ENCODE data around the gene ELOB.
A peak's percentile ranks its signal among the peaks of the same experiment; 100 is the strongest.

ELOB gene

DNA sequence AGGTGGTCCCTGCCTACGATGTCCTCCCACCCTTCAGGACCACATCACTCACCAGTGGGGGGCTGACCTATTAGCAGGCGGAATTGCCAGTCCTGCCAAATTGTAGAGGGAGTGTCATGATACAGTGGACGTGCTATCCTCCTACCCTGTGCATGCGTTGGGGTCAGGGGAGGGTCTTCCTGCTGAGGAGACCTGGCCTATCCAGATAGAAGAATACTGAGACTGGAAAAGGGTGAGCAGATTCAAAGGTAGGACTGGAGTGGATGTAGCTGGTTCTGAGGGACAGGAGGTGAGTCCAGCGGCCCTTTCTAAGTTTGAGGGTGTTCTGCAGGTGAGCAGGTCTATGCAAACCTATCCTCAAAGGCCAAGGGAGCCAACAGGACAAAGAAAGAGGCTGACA is 29.2 kb upstream of the ELOB start:
- Histone ChIP-seq H3K9me3 (ENCODE audit: insufficient read depth, low read depth, low read length) (peaks cover 26% of the 10 kb centered on the region), H3K79me2 (ENCODE audit: control insufficient read depth, insufficient read depth, low read length, poor library complexity) (no peaks in the 10 kb centered on the region), H2BK12ac (ENCODE audit: low read length) (no peak overlapping the region), H2AFZ (ENCODE audit: insufficient read depth, low read length, poor library complexity) (no peak overlapping the region), H3K14ac (ENCODE audit: low read length) (no peak overlapping the region), H3K4ac (ENCODE audit: low read depth, low read length) (no peak overlapping the region), H3K79me1 (ENCODE audit: low read length) (no peaks in the 10 kb centered on the region), H2BK5ac (ENCODE audit: low read depth, low read length, poor library complexity) (no peak overlapping the region), H3K4me2 (ENCODE audit: low read length) (no peak overlapping the region), H3K27ac (ENCODE audit: low read depth, low read length) (no peak overlapping the region), H3K4me3 (ENCODE audit: low read depth, low read length) (no peak overlapping the region), H3K18ac (ENCODE audit: low read length) (no peak overlapping the region), H3K27me3 (ENCODE audit: insufficient read depth, low read length) (no peaks in the 10 kb centered on the region), H3K36me3 (ENCODE audit: control insufficient read depth in 1 of 2, insufficient read depth in 2 of 2, low read length in 2 of 2) (no peaks in the 10 kb centered on the region), H3K4me1 (ENCODE audit: control insufficient read depth in 1 of 2, insufficient read depth in 2 of 2, low read length in 2 of 2) (no peaks in the 10 kb centered on the region), H3K23ac (ENCODE audit: low read length) (no peak overlapping the region), H2AK5ac (ENCODE audit: low read length) (no peak overlapping the region), H4K91ac (ENCODE audit: low read depth, low read length) (no peak overlapping the region), H2BK120ac (ENCODE audit: insufficient read depth, low read length, poor library complexity) (no peak overlapping the region), H4K8ac (ENCODE audit: low read depth, low read length) (no peak overlapping the region), H3K9ac (ENCODE audit: low read length) (no peak overlapping the region), H4K12ac (ENCODE audit: low read depth, low read length) (no peak overlapping the region)
- no CpG with 5 or more reads among the region's 5 CpGs for WGBS (ENCODE audit: extremely low coverage, insufficient coverage, insufficient read length)
- no peak for DNase-seq

- Histone ChIP-seq H4K8ac (ENCODE audit: low read depth, low read length) (no peak overlapping the region), H3K27me3 (ENCODE audit: insufficient read depth, low read length) (no peaks in the 10 kb centered on the region), H3K4me3 (ENCODE audit: low read depth, low read length) (peak overlapping the region; percentile 47), H4K12ac (ENCODE audit: low read depth, low read length) (no peak overlapping the region), H3K9me3 (ENCODE audit: insufficient read depth, low read depth, low read length) (peaks cover 26% of the 10 kb centered on the region), H2AK5ac (ENCODE audit: low read length) (no peak overlapping the region), H3K79me2 (ENCODE audit: control insufficient read depth, insufficient read depth, low read length, poor library complexity) (no peaks in the 10 kb centered on the region), H3K27ac (ENCODE audit: low read depth, low read length) (no peak overlapping the region), H2BK5ac (ENCODE audit: low read depth, low read length, poor library complexity) (no peak overlapping the region), H3K18ac (ENCODE audit: low read length) (no peak overlapping the region), H3K4ac (ENCODE audit: low read depth, low read length) (no peak overlapping the region), H3K79me1 (ENCODE audit: low read length) (no peaks in the 10 kb centered on the region), H2BK120ac (ENCODE audit: insufficient read depth, low read length, poor library complexity) (no peak overlapping the region), H3K14ac (ENCODE audit: low read length) (no peak overlapping the region), H3K4me1 (ENCODE audit: control insufficient read depth in 1 of 2, insufficient read depth in 2 of 2, low read length in 2 of 2) (no peaks in the 10 kb centered on the region), H3K36me3 (ENCODE audit: control insufficient read depth in 1 of 2, insufficient read depth in 2 of 2, low read length in 2 of 2) (no peaks in the 10 kb centered on the region), H2AFZ (ENCODE audit: insufficient read depth, low read length, poor library complexity) (no peak overlapping the region), H3K9ac (ENCODE audit: low read length) (no peak overlapping the region), H3K23ac (ENCODE audit: low read length) (no peak overlapping the region), H2BK12ac (ENCODE audit: low read length) (no peak overlapping the region), H4K91ac (ENCODE audit: low read depth, low read length) (no peak overlapping the region), H3K4me2 (ENCODE audit: low read length) (no peak overlapping the region)
- WGBS (ENCODE audit: extremely low coverage, insufficient coverage, insufficient read length), result no CpG with 5 or more reads among the region's 4 CpGs
- DNase-seq, result no peak
Measured at GRCh38 chr16:2804728-2805127, 27.6 kb upstream of the ELOB start.

DNA sequence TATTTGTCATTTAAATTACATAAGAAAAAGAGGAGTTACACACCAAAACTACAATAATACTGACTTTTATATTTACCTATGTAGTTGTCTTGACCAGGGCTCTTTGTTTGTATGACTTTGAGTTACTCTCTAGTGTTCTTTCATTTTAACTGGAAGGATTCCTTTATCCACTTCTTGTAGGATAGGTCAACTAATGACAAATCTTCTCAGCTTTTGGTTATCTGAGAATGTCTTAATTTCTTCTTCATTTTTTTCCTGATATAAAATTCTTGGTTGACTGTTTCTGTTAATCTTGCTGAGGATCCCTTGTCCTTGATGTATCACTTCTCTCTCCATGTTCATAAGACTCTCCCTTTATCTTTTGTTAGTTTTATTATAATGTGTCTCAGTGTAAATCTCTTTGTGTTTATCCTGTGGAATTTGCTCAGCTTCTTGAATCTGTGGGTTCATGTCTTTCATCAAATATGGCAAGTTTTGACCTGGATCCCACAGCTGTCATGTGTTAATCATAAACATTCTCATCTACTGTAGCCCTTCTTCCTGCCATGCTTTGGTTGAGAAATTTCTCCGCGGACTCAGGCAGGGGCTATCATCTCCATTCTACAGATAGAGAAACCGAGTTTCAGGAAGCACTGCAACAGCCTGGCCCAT is 26.6 kb upstream of the ELOB start:
- Histone ChIP-seq H3K23ac (ENCODE audit: low read length) (no peak overlapping the region), H3K79me1 (ENCODE audit: low read length) (no peaks in the 10 kb centered on the region), H3K79me2 (ENCODE audit: control insufficient read depth, insufficient read depth, low read length, poor library complexity) (no peaks in the 10 kb centered on the region), H2BK120ac (ENCODE audit: insufficient read depth, low read length, poor library complexity) (no peak overlapping the region), H2BK5ac (ENCODE audit: low read depth, low read length, poor library complexity) (no peak overlapping the region), H2AK5ac (ENCODE audit: low read length) (no peak overlapping the region), H3K4me1 (ENCODE audit: control insufficient read depth in 1 of 2, insufficient read depth in 2 of 2, low read length in 2 of 2) (peaks cover 0 to 1% of the 10 kb centered on the region in 2 experiments), H4K91ac (ENCODE audit: low read depth, low read length) (no peak overlapping the region), H3K9ac (ENCODE audit: low read length) (no peak overlapping the region), H3K27ac (ENCODE audit: low read depth, low read length) (no peak overlapping the region), H2BK12ac (ENCODE audit: low read length) (no peak overlapping the region), H3K4me2 (ENCODE audit: low read length) (no peak overlapping the region), H3K27me3 (ENCODE audit: insufficient read depth, low read length) (no peaks in the 10 kb centered on the region), H3K18ac (ENCODE audit: low read length) (no peak overlapping the region), H2AFZ (ENCODE audit: insufficient read depth, low read length, poor library complexity) (no peak overlapping the region), H3K14ac (ENCODE audit: low read length) (no peak overlapping the region), H3K9me3 (ENCODE audit: insufficient read depth, low read depth, low read length) (peaks cover 26% of the 10 kb centered on the region), H3K36me3 (ENCODE audit: control insufficient read depth in 1 of 2, insufficient read depth in 2 of 2, low read length in 2 of 2) (no peaks in the 10 kb centered on the region), H4K8ac (ENCODE audit: low read depth, low read length) (no peak overlapping the region), H3K4ac (ENCODE audit: low read depth, low read length) (no peak overlapping the region), H4K12ac (ENCODE audit: low read depth, low read length) (no peak overlapping the region), H3K4me3 (ENCODE audit: low read depth, low read length) (no peak overlapping the region)
- DNase-seq, result no peak
- no CpG with 5 or more reads among the region's 3 CpGs for WGBS (ENCODE audit: extremely low coverage, insufficient coverage, insufficient read length)

DNA sequence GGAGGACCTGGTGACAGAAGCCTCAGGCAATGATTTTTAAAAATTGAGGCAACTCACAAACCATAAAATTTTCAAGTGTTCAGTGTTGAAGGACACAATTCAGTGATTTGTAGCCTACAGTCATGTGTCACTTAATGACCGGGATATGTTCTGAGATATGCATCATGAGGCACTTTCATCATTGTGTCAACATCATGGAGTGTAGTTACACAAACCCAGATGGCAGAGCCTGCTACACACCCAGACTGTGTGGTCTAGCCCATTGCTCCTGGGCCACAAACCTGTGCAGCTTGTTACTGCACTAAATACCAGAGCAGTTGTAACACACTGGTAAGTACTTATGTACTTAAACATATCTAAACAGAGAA is 22.8 kb upstream of the ELOB start:
- Histone ChIP-seq H2BK12ac (ENCODE audit: low read length) (no peak overlapping the region), H3K36me3 (ENCODE audit: control insufficient read depth in 1 of 2, insufficient read depth in 2 of 2, low read length in 2 of 2) (no peaks in the 10 kb centered on the region), H4K12ac (ENCODE audit: low read depth, low read length) (no peak overlapping the region), H3K27ac (ENCODE audit: low read depth, low read length) (no peak overlapping the region), H4K8ac (ENCODE audit: low read depth, low read length) (no peak overlapping the region), H4K91ac (ENCODE audit: low read depth, low read length) (no peak overlapping the region), H2BK5ac (ENCODE audit: low read depth, low read length, poor library complexity) (no peak overlapping the region), H3K23ac (ENCODE audit: low read length) (no peak overlapping the region), H3K79me2 (ENCODE audit: control insufficient read depth, insufficient read depth, low read length, poor library complexity) (no peaks in the 10 kb centered on the region), H2BK120ac (ENCODE audit: insufficient read depth, low read length, poor library complexity) (no peak overlapping the region), H3K14ac (ENCODE audit: low read length) (no peak overlapping the region), H3K9me3 (ENCODE audit: insufficient read depth, low read depth, low read length) (peaks cover 9% of the 10 kb centered on the region), H3K9ac (ENCODE audit: low read length) (no peak overlapping the region), H2AK5ac (ENCODE audit: low read length) (no peak overlapping the region), H3K27me3 (ENCODE audit: insufficient read depth, low read length) (no peaks in the 10 kb centered on the region), H3K4me1 (ENCODE audit: control insufficient read depth in 1 of 2, insufficient read depth in 2 of 2, low read length in 2 of 2) (peaks cover 0 to 1% of the 10 kb centered on the region in 2 experiments), H3K4ac (ENCODE audit: low read depth, low read length) (no peak overlapping the region), H3K4me3 (ENCODE audit: low read depth, low read length) (no peak overlapping the region), H3K18ac (ENCODE audit: low read length) (no peak overlapping the region), H2AFZ (ENCODE audit: insufficient read depth, low read length, poor library complexity) (no peak overlapping the region), H3K79me1 (ENCODE audit: low read length) (no peaks in the 10 kb centered on the region), H3K4me2 (ENCODE audit: low read length) (no peak overlapping the region)
- peak; percentile 46 to 82 for DNase-seq
- WGBS (ENCODE audit: extremely low coverage, insufficient coverage, insufficient read length), result no CpG with 5 or more reads among the region's 1 CpG

Measured in trophoblast cell (in vitro differentiated cells and primary cell).